Stimulated activated CD8-positive, alpha-beta memory T cell treated with anti-CD3 and anti-CD28 coated beads, Interleukin-4, amount 100 ng/mL, for 24 hours (primary cell): ENCODE data around the gene ZNF217.
"Not testable (repeated sequence)": the region's sequence is repeated elsewhere in the genome, so short reads cannot be mapped to it uniquely, and the experiment has no call there.

Experiments used
- DNase-seq: peaks from one replicate; pipeline ENCODE4 v3.0.0-alpha.2; 2020; ENCODE audit warnings: low read depth

ZNF217 gene

GRCh38 chr20:53597521-53598120, 4.0 kb upstream of the ZNF217 start:
- DNase-seq: no peak

DNA sequence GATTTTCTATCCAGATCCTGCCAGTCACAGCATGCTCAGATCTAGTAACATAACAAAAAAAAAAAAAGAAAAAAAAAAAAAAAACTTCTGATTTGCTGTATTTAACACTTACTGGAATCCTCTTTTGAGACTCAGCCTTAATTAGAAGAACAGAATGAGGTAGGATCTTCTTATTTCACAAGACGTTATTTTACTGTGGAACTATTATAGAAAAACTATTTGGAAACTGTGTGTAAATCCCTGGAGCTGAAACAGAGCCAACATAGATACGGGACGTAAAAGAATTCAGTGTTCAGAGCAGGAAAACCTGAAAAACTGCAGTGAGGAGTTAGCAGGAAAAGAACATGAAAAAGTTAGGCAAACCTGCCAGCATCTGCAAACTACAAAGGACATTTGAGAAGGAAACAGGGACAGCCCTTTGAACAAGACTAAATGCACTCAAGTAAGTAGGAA, 3.4 kb upstream of the ZNF217 start:
- no peak for DNase-seq

DNA sequence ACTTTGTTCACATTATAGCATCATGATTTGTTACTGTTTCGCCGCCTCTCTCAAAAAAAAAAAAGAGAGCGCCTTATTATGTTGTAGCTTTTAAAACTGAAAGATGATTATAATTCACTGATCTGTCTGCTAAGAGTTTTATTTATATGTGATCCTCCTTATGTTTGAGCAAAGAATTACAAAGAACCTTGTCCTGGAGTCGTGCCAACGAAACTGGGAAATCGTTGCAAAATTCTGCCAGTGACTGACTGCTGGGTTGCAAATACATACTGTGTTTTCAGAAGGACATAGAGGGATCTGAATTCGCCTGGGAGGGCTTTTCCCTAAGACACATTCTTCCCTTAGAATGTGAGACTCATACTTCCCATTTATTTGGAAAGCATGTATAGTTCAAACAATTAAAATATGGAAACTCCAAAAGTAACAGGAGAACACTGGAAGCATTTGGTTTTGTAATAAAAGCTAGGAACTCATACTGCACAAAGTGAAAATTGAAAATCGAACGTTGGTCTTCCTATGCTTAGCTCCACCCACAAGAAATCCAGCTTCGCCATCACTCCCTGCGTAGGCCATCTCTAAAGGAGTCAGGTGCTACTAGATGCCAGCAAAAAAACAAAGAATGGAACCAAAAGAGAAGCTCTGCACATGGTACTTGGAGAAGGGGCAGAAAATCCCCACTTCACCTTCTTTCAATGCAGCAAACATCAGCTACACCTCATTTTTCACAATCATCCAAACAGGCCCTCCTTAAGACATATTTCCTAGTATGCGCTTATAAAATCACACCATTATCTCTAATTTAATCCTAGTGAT, 2.8 kb upstream of the ZNF217 start:
- not testable (repeated sequence) for DNase-seq

DNA sequence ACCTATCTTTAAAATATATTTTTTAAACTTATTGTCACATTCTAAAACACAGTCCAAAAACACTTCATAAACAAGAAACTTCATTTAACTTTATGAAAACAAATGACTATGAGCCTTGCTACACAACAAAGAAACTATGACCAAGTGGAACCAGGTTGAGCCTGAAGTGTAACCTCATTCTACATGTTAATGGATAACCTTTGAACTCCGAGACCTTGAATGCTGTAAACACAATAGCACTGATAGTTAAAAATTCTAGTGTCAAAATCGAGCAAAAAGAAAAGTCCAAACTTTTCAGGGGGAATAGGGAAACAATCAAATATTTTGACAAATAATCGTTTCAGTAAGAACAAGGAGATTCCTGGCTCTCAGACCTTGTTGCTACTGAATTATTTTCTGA, 2.1 kb upstream of the ZNF217 start:
- not testable (repeated sequence) for DNase-seq

GRCh38 chr20:53595018-53595378, 1.4 kb upstream of the ZNF217 start:
- no peak for DNase-seq

DNA sequence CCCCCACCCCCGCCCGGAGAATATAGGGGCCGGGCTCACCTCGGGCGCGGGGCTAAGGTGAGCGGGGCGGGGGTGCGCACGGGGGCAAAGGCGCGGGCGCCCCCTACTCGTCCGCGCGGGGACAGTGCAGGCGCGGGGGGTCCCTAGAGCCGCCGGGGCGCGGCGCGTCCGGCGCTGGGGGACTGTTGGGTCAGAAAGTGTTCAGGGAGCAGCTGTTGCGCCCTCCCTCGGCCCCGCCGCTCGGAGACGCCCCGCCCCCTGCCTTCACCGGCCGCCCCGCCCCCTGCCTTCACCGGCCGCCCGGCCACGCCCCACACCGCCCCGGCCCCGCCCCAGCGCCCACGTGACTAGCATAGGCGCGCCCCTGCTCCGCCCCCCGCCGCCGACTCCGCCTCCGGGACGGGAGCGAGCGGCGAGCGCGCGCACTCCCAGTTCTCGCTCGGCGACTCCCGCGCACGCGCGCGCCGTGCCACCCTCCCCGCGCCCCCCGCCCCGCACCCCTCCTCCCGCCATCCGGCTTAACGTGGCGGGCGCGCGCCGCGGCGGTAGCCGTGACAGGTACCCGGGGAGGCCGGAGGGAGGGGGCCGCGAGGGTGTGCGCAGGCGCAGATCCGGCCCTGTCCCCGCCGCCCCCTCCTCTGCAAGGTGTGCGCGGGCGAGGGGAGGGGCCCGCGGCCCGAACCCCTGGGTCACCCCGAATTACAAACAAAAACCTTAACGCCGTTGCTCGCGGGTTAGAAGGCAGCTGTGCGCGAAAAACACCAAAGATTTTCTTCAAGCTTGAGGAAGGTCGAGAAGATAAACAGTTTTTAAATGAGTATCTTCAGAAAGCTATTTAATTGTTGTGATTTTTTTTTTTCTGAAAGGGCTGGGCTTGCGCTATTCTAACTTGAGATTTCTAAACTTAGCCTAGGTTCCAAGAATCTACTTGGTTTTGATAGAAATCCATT, 704 bp upstream of the ZNF217 start:
- peak; percentile 95 for DNase-seq

- DNase-seq: no peak
These were observed 610 bp downstream of the ZNF217 start for GRCh38 chr20:53592992-53593465.

DNA sequence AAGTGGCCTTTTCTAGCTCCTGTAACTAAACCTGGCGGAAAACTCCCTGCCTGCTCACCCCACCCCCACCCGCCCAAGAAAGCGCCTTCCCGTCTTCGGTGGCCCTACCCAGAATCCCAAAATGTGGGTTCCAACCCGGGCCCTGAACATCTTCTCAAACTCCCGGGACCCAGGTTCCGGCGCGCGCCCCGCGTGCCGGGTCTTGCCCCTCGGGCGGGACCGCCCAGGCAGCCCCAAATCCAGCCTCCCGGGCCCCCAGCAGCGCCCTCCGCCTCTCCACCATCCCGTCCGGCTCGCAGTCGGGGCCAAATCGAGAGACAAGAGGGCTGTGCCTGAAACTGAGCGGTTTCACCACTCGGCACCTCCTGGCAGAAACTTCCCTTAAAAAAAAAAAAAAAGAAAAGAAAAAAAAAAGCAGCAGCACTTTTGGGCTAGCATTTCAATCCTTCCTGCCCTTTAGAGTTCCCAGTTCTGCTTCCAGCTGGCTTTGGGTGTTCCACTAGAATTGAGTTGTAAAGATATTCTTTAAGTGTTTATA, 1.1 kb downstream of the ZNF217 start:
- DNase-seq: not testable (repeated sequence)

DNA sequence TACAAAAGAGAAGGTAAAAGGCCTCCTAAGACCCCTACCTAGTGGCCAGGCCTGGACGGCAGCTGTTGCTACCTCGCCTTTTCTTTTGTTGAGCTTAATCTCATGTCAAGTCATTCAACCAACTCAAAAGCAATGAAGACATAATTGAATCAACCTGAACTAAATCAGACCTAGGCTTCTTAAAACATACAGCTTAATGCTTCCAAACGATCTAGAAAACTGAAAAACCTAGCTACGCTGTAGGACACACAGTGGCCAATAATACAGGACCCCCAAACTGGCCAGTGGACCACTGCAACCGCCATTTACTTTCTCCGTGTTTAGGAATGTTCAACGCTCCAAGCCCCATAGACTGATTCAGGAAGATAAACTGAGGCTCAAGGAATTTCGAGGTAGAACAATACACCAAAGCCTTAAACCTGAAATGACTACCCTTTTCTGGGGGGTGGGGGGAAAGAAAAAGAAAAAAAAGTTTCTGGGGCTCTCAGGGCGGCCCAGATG, 1.6 kb downstream of the ZNF217 start:
- DNase-seq: not testable (repeated sequence)

- DNase-seq: not testable (repeated sequence)
These were observed 2.4 kb downstream of the ZNF217 start for GRCh38 chr20:53591206-53591741.

DNA sequence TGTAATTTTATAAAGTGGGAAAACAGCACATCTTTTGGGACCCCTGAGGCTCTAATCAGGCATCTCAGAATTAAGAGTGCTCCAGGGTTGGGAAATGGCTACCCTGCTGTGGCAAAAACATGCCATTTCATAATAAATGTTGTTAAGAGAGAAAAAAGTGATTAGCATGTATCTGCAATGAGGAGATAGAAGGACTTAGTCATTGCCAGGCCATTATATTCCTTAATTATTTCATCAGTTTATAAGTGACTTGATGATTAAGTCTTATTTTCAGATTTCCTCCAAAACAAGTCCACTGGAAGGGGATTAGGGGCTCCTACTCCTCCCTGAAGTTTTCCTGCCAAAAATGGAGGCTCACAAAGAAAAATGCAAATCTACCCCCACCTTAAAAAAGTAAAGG, 3.0 kb downstream of the ZNF217 start:
- DNase-seq: not testable (repeated sequence)

DNA sequence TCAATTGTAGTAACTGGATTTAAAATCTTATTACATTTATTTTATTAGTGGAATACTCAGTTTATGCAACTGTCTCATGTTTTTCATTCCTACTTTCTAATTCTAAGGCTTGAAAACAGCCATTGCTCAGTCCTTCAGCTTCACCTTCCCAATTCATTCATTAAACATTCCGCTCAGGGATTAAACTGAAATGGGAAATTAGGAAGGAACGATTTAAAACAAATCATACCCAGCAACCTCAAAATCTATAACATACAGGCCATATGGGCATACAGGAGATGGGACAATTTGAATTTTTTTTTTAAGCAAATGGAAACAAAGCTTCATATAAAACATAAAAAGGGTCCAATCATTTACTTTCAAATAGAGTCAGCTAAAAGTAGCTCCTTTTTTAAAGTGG, 3.5 kb downstream of the ZNF217 start:
- DNase-seq: not testable (repeated sequence)

GRCh38 chr20:53589321-53590065, 4.1 kb downstream of the ZNF217 start:
- DNase-seq: not testable (repeated sequence)

DNA sequence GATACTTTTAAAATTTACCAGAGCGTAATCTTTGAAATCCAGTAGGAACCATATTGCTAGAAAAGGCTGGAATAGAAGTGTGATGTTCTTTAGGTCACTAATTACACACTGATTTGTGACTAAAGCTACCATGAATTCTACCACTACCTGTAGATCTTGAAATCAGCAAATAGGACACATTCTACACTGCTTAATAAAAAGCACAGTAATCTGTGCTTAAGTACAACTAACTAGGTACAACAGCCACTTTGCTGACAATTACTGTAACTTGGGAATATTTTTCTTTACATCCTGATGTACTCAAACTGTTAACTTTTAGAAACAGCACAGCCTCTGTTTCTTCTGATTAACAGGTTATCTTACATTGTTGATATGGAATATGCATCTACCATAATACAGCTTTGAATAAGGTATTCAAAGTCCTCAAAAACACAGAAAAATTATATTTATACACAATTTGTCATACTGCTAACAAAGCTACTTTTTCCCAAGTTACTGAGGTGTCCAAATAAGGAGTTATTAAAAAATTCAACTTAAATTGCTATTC, 6.4 kb downstream of the ZNF217 start:
- not testable (repeated sequence) for DNase-seq

DNA sequence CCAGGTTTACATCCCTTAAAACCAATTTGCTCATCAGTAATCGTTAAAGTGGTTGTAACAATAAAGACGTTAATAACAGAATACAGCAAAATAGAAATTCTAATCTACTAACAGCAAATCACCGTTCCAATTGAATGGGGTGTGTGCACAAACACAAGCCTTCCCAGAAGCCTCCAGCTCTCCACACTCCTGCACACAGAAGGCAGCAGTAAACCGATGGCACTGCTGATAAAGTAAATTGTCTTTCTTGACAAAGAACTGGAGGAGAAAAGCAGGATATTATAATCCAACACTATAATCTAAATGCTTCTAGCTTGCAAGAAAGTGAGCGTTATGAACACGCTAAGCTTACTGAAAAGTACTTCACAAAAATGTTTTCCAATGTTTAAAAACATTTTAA, 7.0 kb downstream of the ZNF217 start:
- DNase-seq: no peak

DNA sequence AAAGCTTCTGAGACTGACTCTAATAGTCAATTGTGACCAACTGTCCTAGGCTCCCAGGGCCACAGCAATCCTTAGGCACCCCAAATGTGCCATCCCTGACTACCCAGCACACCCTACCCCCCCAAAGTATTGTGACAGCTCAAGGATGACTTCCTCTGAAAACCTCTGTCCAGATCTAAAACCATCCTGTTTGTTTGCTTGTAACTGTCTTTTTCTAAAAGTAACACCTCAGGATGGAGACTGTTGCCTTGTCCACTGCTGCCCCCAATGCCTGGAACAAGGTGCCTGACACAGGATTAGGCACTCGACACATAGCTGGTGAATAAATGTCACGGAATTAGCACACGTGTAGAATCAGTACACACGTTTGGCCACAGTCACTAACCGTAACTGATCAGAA, 7.7 kb downstream of the ZNF217 start:
- not testable (repeated sequence) for DNase-seq

GRCh38 chr20:53585004-53585569, 8.6 kb downstream of the ZNF217 start:
- not testable (repeated sequence) for DNase-seq

GRCh38 chr20:53584550-53584913, 9.1 kb downstream of the ZNF217 start:
- not testable (repeated sequence) for DNase-seq

- DNase-seq: not testable (repeated sequence)
These were observed 9.7 kb downstream of the ZNF217 start for GRCh38 chr20:53583660-53584549.
